ENCODE data around the gene GORASP2.

GORASP2 gene

GRCh38 chr2:170922634-170923494, 6.2 kb upstream of the GORASP2 start:
- DNase-seq (ENCODE audit: low read depth, low spot score) = no peak

GRCh38 chr2:170923799-170924198, 5.3 kb upstream of the GORASP2 start:
- peak; percentile 10 for DNase-seq (ENCODE audit: low read depth, low spot score)

GRCh38 chr2:170924969-170925368, 4.1 kb upstream of the GORASP2 start:
- no peak for DNase-seq (ENCODE audit: low read depth, low spot score)

- no peak for DNase-seq (ENCODE audit: low read depth, low spot score)
Observed at GRCh38 chr2:170925923-170926322, 3.1 kb upstream of the GORASP2 start.

GRCh38 chr2:170926743-170927297, 2.2 kb upstream of the GORASP2 start:
- DNase-seq (ENCODE audit: low read depth, low spot score) = no peak

- DNase-seq (ENCODE audit: low read depth, low spot score) = peak; percentile 32
Observed at GRCh38 chr2:170928036-170928823, 823 bp upstream of the GORASP2 start.

- peak; percentile 81 for DNase-seq (ENCODE audit: low read depth, low spot score)
Observed at GRCh38 chr2:170929686-170930050, 615 bp downstream of the GORASP2 start.

- peak; percentile 35 for DNase-seq (ENCODE audit: low read depth, low spot score)
Observed at GRCh38 chr2:170930131-170930990, 1.3 kb downstream of the GORASP2 start.

- no peak for DNase-seq (ENCODE audit: low read depth, low spot score)
Observed at GRCh38 chr2:170930991-170931266, 1.9 kb downstream of the GORASP2 start.

- no peak for DNase-seq (ENCODE audit: low read depth, low spot score)
Observed at GRCh38 chr2:170932166-170932565, 3.1 kb downstream of the GORASP2 start.

GRCh38 chr2:170932948-170933347, 3.9 kb downstream of the GORASP2 start:
- DNase-seq (ENCODE audit: low read depth, low spot score) = no peak

GRCh38 chr2:170937709-170938379, 8.8 kb downstream of the GORASP2 start:
- no peak for DNase-seq (ENCODE audit: low read depth, low spot score)

- DNase-seq (ENCODE audit: low read depth, low spot score) = no peak
Observed at GRCh38 chr2:170940066-170940465, 11.0 kb downstream of the GORASP2 start.

GRCh38 chr2:170942615-170943014, 13.6 kb downstream of the GORASP2 start:
- no peak for DNase-seq (ENCODE audit: low read depth, low spot score)

GRCh38 chr2:170943041-170943440, 14.0 kb downstream of the GORASP2 start:
- no peak for DNase-seq (ENCODE audit: low read depth, low spot score)

GRCh38 chr2:170943596-170943995, 14.5 kb downstream of the GORASP2 start:
- no peak for DNase-seq (ENCODE audit: low read depth, low spot score)

GRCh38 chr2:170944545-170944944, 15.5 kb downstream of the GORASP2 start:
- no peak for DNase-seq (ENCODE audit: low read depth, low spot score)

- DNase-seq (ENCODE audit: low read depth, low spot score) = no peak
Observed at GRCh38 chr2:170949415-170949814, 20.4 kb downstream of the GORASP2 start.

- no peak for DNase-seq (ENCODE audit: low read depth, low spot score)
Observed at GRCh38 chr2:170950221-170950761, 21.2 kb downstream of the GORASP2 start.

GRCh38 chr2:170953941-170954340, 24.9 kb downstream of the GORASP2 start:
- no peak for DNase-seq (ENCODE audit: low read depth, low spot score)

GRCh38 chr2:170963386-170963785, 34.3 kb downstream of the GORASP2 start:
- no peak for DNase-seq (ENCODE audit: low read depth, low spot score)

Data from ELF-1 (cell line).